DND-41 (cell line): ENCODE measurements around the gene AHCYL1.
"Not testable (repeated sequence)": the region's sequence is repeated elsewhere in the genome, so short reads cannot be mapped to it uniquely, and the experiment has no call there.

Source experiments
- EZH2 ChIP-seq: IDR thresholded peaks from 3 replicates; pipeline ENCODE4 v1.6.1; 2012; ENCODE audit warnings: borderline replicate concordance, low read depth, mild to moderate bottlenecking, moderate library complexity, low read length, inconsistent platforms; ENCODE audit not compliant: severe bottlenecking
- TF ChIP-seq, protein P1 (sequence below): IDR thresholded peaks from 2 replicates; pipeline ENCODE4 v1.5.1; 2012; ENCODE audit warnings: borderline replicate concordance, low read length, moderate library complexity, mild to moderate bottlenecking; ENCODE audit not compliant: poor library complexity, severe bottlenecking; ENCODE audit errors: extremely low read depth

GRCh38 chr1:110030687-110031086 lies 46.1 kb downstream of the AHCYL1 start:
- TF ChIP-seq, protein P1, sequence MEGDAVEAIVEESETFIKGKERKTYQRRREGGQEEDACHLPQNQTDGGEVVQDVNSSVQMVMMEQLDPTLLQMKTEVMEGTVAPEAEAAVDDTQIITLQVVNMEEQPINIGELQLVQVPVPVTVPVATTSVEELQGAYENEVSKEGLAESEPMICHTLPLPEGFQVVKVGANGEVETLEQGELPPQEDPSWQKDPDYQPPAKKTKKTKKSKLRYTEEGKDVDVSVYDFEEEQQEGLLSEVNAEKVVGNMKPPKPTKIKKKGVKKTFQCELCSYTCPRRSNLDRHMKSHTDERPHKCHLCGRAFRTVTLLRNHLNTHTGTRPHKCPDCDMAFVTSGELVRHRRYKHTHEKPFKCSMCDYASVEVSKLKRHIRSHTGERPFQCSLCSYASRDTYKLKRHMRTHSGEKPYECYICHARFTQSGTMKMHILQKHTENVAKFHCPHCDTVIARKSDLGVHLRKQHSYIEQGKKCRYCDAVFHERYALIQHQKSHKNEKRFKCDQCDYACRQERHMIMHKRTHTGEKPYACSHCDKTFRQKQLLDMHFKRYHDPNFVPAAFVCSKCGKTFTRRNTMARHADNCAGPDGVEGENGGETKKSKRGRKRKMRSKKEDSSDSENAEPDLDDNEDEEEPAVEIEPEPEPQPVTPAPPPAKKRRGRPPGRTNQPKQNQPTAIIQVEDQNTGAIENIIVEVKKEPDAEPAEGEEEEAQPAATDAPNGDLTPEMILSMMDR: not testable (repeated sequence)
- TF ChIP-seq EZH2: not testable (repeated sequence)
